NCI-H2081 treated with DMSO at 0.1 percent for 48 hours (cell line): ENCODE results near the gene NDST1.
"Not testable (repeated sequence)": the region's sequence is repeated elsewhere in the genome, so short reads cannot be mapped to it uniquely, and the experiment has no call there.

Experiments
- DNase-seq: peaks from one replicate; lab custom pipeline; 2025; lab: John Stamatoyannopoulos, UW

The NDST1 gene

DNA sequence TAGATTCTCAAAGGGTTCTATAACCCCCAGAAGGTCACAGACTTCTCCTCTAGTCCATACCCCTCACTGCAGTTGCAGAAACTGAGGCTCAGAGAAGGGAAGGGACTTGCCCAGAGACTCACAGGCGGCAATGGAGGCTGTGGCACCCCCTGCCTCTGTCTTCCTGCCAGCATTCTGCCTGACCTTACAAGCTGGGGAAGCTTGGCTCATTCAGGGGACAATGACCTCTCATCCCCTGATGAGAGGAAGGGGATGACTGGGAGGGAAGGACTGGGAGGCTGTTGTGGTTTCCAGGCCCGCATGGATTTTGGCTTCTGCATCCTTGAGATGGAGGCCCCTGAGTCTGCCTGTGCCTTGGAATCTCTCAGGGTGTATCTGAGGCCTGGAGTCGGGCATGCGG lies 897 bp downstream of the NDST1 start:
- no peak for DNase-seq

DNA sequence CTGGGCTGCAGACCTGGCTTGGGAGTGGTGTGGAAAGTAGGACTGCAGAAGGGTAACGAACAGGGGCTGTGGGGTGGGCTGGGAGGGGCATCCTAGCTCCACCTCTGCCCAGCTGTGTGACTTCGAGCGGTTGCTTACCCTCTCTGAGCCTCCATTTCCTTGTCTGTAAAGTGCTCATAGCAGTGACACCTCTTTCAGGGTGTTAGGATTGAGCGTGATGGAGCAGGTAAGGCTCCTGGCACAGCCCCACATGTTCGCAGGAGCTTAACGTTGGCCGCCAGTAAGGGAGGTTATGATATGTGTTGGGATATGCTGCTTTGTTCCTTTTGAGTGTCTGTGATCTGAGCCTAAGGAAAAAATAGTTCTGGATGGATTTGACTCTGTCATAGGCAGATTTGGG lies 2.1 kb downstream of the NDST1 start:
- no peak for DNase-seq

DNA sequence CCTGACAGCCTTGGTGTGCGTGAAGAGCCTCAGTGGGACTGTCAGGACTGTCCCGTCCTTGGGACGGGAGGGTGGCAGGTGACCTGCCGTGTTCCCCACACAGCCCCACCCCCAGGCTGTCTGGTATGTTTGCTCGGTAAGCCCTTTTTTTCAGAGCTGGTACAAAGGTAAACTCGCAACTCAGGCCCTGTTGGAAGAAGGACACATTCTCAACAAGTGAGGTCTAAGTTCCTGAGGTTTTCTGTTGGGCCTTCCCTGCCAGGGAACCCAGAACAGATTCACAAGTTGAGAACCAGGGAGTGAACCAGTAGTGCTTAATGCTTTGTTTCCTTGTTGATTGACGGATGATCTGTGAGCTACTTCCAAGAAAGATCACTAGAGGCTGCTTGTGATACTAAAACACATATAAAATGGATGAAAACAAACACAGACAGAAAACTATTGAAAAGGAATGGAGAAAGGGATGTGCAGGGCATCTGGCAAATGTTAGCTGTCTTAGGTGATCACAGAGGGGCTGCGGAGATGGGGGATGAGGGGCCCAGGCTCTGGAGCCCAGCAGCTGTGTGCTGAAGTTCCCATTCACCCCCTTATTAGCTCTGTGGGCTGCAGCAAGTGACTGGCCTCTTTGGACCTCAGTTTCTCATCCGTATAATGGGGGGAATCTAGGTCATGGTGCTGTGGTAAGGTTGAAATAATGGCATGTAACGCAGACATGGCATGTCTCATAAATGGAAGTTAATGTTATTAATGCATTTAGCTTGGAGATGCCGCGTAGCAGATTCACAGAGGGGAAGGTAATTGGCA lies 2.7 kb downstream of the NDST1 start:
- DNase-seq: no peak

GRCh38 chr5:150511578-150512367 lies 3.8 kb downstream of the NDST1 start:
- no peak for DNase-seq

DNA sequence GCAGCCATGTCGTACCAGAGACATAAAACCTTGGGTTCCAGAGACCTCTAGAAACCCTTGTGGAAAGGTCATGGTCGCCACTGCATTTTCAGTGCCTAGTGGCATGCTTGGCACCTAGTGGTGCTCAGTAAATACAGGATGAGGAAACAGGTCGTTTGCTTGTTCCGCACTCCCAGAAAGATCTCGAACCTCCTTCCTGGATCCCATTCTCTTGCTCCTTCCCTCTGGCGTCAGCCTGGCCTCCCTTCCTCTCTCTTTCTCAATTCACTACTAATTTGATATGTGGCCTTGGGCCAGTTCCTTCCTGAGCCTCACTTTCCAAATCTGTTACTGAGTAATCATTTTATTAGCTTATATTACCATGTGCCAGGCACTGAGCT lies 4.4 kb downstream of the NDST1 start:
- no peak for DNase-seq

- DNase-seq: no peak
These were observed 5.7 kb downstream of the NDST1 start for GRCh38 chr5:150513375-150514309.

GRCh38 chr5:150514708-150515211 lies 6.8 kb downstream of the NDST1 start:
- DNase-seq: no peak

DNA sequence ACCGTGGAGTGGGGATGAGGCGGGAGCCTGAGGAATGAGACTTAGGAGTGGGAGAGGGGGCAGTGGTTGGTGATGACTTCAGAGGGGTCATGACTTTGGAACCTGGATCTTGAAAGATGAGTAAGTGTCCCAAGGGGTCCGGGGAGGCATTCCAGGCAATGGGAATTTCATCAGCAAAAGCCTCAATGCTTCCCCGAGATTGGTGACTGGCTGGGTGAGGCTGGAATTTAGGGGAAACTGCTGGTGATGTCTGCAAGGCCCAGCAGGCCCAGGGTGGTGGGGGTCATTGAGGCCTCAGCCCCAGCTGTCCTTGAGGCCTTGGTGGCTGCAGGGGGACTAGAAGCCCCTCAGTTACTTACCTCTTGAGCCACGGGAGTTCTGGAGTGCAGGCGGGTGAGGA lies 7.5 kb downstream of the NDST1 start:
- no peak for DNase-seq

DNA sequence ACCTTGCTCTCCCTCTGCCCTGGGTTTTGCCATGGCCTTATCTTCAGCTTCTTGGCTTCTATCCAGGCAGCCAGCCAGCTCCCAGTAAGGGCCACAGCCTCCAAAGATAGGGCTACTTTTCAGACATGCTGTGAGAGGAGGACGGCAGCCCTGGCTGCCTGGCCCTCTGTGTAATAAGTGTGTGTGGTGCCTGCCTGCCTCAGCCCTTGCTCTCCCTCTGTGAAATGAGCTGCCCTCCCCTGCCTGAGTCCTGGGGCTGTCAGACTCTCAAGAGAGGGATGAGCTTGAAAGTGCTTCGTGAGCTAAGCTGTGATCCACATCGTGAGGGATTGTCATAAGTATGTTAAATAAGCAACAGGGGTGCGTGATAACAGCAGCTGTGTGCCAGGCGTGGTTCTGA lies 8.1 kb downstream of the NDST1 start:
- DNase-seq: no peak

GRCh38 chr5:150517272-150518152 lies 9.6 kb downstream of the NDST1 start:
- no peak for DNase-seq

- DNase-seq: not testable (repeated sequence)
These were observed 11.0 kb downstream of the NDST1 start for GRCh38 chr5:150518712-150519559.

DNA sequence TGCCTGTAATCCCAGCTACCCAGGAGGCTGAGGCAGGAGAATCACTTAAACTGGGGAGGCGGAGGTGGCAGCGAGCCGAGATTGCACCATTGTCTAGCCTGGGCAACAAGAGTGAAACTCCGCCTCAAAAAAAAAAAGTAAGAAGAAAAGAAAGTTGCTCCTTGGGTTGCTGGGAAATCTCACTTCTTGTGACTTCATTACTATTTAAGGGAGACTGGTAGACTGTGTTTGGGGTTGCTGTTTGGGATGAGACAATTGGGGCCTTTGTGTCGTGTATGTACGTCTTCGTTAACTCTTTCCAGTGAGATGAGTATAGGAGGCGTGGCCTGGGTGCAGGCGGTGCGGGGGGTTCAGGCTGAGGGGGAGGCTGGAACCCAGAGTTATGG lies 11.6 kb downstream of the NDST1 start:
- DNase-seq: no peak

DNA sequence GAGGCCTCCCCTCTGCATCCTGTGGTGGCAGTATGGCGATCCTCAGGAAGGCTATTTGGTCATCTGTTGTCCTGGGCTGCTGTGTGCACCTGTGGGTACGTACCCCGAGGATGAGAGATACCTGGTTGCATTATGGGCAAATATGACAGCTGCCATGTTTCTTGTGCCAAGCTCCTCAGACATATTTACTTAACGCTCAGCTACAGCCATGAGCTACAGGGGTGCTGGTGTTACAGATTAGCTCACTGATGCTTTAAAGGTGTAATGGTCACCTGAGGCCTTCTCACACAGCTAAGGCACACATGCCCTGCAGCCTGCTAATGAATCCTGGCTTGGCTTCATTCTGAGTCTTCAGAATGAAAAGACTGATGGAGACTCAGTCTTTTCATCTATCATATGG lies 12.0 kb downstream of the NDST1 start:
- DNase-seq: no peak

DNA sequence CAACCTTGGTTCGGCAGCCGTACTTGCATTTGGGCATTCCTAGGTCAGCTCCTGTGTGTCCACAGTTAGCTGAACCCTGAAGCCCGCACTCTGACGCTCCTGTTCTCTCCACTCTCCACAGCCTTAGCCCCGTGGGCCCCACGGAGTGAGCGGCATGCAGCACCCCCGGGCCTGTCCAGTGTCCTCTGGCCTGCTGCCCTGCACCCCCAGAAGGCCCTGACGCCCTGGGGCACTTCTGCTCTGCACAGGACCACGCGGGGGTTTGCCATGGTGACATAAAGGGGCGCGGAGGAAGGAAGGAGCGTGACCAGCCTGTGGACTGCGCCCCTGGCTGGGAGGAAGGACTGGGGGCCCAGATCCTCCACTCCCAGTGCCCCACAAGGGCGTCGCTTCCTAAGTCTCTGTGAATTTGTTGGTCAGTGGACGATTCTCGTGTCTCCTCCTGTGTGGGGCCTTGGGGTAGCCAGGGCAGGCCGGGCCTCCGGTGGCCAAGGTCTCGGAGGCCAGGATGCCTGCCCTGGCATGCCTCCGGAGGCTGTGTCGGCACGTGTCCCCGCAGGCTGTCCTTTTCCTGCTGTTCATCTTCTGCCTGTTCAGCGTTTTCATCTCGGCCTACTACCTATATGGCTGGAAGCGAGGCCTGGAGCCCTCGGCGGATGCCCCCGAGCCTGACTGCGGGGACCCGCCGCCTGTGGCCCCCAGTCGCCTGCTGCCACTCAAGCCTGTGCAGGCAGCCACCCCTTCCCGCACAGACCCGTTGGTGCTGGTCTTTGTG lies 13.0 kb downstream of the NDST1 start:
- no peak for DNase-seq

- DNase-seq: no peak
These were observed 13.5 kb downstream of the NDST1 start for GRCh38 chr5:150521522-150521817.

GRCh38 chr5:150521939-150522503 lies 14.1 kb downstream of the NDST1 start:
- DNase-seq: no peak

DNA sequence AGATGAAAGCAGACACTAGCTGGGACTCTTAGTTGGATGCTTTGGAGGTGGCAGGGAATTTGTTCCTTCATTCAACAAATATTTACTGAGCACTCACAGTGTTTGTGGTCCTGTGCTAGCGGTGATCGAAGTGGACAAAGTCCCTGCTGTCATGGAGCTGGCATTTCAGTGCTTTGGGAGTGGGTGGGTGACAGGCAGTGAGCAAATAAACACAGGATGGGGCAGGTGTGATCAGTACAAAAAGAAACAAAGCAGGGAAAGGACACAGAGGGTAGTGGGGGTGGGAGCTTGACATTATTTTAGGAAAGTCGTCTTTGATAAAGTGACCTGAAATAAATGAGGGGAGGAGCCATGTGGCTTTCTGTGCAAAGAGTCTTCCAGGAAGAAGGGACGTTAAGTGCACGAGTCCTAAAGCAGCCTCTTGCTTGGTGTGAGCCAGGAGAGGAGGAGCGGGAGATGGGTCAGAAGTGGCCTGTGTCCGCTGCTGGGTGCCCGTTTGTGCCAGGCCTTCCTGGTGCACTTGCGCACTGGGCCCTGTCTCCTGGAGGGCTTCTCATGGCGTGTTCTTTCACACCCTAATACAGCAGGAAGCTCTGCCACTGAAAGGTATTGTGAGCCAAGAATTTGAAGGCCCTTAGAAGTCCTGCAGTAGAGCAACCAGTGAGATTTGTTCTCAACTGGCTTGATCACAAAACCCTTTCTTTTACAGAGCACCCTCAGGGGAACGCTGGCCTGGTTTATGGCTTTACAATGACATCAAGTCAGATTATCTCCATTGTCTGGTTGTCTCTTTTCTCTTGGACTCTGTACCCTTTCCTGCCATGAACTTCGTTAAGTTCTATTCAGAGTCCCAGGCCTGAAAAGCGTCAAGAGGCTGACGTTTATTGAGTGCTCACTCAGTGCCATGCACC lies 14.8 kb downstream of the NDST1 start:
- DNase-seq: no peak
